ENCODE results near the gene FCHSD2.

The FCHSD2 gene

GRCh38 chr11:73142128-73142377 lies at the start of gene FCHSD2:
Gene FCHSD2, minus strand, starts transcription at chr11:73142318. Its CDS starts 441 bp downstream, at chr11:73141877.
- no peak for DNase-seq (ENCODE audit: extremely low spot score)
- ChIA-PET POLR2A (interaction anchor here (0.7 to 1.7 kb wide), 10 partner anchors 9 to 320 kb away, joined by 3 to 18 read pairs (median 4); no protein-coding TSS in a partner anchor), CTCF (interaction anchor here (0.6 to 1.0 kb wide), 10 partner anchors 11 to 295 kb away, joined by 3 to 9 read pairs (median 4); no protein-coding TSS in a partner anchor)
- TF ChIP-seq ZNF384 (IDR thresholded peaks at IDR 0.05) (no peak), LEF1 (IDR thresholded peaks at IDR 0.05; ENCODE audit: borderline replicate concordance) (no peak), PKNOX1 (IDR thresholded peaks at IDR 0.05) (no peak)

- CTCF ChIA-PET = interaction anchor here (0.7 kb wide), 3 partner anchors 14 to 401 kb away, joined by 3 read pairs; no protein-coding TSS in a partner anchor
- TF ChIP-seq FOXK2 (IDR thresholded peaks at IDR 0.05) (no peak), BHLHE40 (IDR thresholded peaks at IDR 0.05; ENCODE audit: borderline replicate concordance) (no peak), FOXM1 (IDR thresholded peaks at IDR 0.05; ENCODE audit: borderline replicate concordance) (no peak), L3MBTL2 (conservative IDR thresholded peaks at IDR 0.05) (no peak), ZNF384 (IDR thresholded peaks at IDR 0.05) (no peak), ARNT (IDR thresholded peaks at IDR 0.05) (no peak), PKNOX1 (IDR thresholded peaks at IDR 0.05) (no peak)
- POLR2A ChIA-PET = interaction anchor here (0.9 kb wide), 1 partner anchor 350 kb away, joined by 3 read pairs; no protein-coding TSS in a partner anchor
- no peak for DNase-seq (ENCODE audit: extremely low spot score)
Measured at GRCh38 chr11:73191151-73191550, 49.0 kb upstream of the FCHSD2 start.

GRCh38 chr11:73190557-73190885 lies 48.4 kb upstream of the FCHSD2 start:
- no peak for DNase-seq (ENCODE audit: extremely low spot score)
- POLR2A ChIA-PET = no interaction called here
- CTCF ChIA-PET = interaction anchor here (0.7 kb wide), 1 partner anchor 400 kb away, joined by 3 read pairs; no protein-coding TSS in a partner anchor
- TF ChIP-seq TARDBP (IDR thresholded peaks at IDR 0.05) = no peak

- ChIA-PET POLR2A (no interaction called here), CTCF (no interaction called here)
- no peak for TF ChIP-seq ZNF384 (IDR thresholded peaks at IDR 0.05)
- TF ChIP-seq SP1 (IDR thresholded peaks at IDR 0.05) = no peak
- TF ChIP-seq CTBP1 (IDR thresholded peaks at IDR 0.05; ENCODE audit: borderline replicate concordance) = no peak
- TF ChIP-seq LEF1 (IDR thresholded peaks at IDR 0.05; ENCODE audit: borderline replicate concordance) = no peak
- TF ChIP-seq NFRKB (IDR thresholded peaks at IDR 0.05) = no peak
- TF ChIP-seq PKNOX1 (IDR thresholded peaks at IDR 0.05) = no peak
- TF ChIP-seq FOXK2 (IDR thresholded peaks at IDR 0.05) = no peak
- no peak for TF ChIP-seq SUZ12 (IDR thresholded peaks at IDR 0.05)
- TF ChIP-seq HDGF (IDR thresholded peaks at IDR 0.05; ENCODE audit: borderline replicate concordance) = no peak
- no peak for TF ChIP-seq FOXA1 (IDR thresholded peaks at IDR 0.05)
- TF ChIP-seq L3MBTL2 (conservative IDR thresholded peaks at IDR 0.05) = no peak
- TF ChIP-seq TARDBP (IDR thresholded peaks at IDR 0.05) = no peak
- no peak for TF ChIP-seq ARNT (IDR thresholded peaks at IDR 0.05)
- TF ChIP-seq BHLHE40 (IDR thresholded peaks at IDR 0.05; ENCODE audit: borderline replicate concordance) = no peak
- no peak for DNase-seq (ENCODE audit: extremely low spot score)
Measured at GRCh38 chr11:73189723-73190556, 47.8 kb upstream of the FCHSD2 start.

- TF ChIP-seq CTBP1 (IDR thresholded peaks at IDR 0.05; ENCODE audit: borderline replicate concordance) (no peak), PKNOX1 (IDR thresholded peaks at IDR 0.05) (no peak), FOXM1 (IDR thresholded peaks at IDR 0.05; ENCODE audit: borderline replicate concordance) (no peak), SUZ12 (IDR thresholded peaks at IDR 0.05) (no peak), L3MBTL2 (conservative IDR thresholded peaks at IDR 0.05) (no peak), BHLHE40 (IDR thresholded peaks at IDR 0.05; ENCODE audit: borderline replicate concordance) (no peak), ARNT (IDR thresholded peaks at IDR 0.05) (no peak), FOXA1 (IDR thresholded peaks at IDR 0.05) (no peak), ZNF384 (IDR thresholded peaks at IDR 0.05) (no peak), SP1 (IDR thresholded peaks at IDR 0.05) (no peak), TARDBP (IDR thresholded peaks at IDR 0.05) (no peak), HDGF (IDR thresholded peaks at IDR 0.05; ENCODE audit: borderline replicate concordance) (no peak), FOXK2 (IDR thresholded peaks at IDR 0.05) (no peak), ELF4 (IDR thresholded peaks at IDR 0.05) (no peak), LEF1 (IDR thresholded peaks at IDR 0.05; ENCODE audit: borderline replicate concordance) (no peak), NFRKB (IDR thresholded peaks at IDR 0.05) (no peak)
- ChIA-PET CTCF (interaction anchor here (0.6 kb wide), 1 partner anchor 393 kb away, joined by 3 read pairs; no protein-coding TSS in a partner anchor), POLR2A (no interaction called here)
- no peak for DNase-seq (ENCODE audit: extremely low spot score)
Measured at GRCh38 chr11:73189315-73189714, 47.2 kb upstream of the FCHSD2 start.

- ChIA-PET CTCF (interaction anchor here (1.7 kb wide), 1 partner anchor 49 kb away, joined by 7 read pairs; no protein-coding TSS in a partner anchor), POLR2A (no interaction called here)
- DNase-seq (ENCODE audit: extremely low spot score) = no peak
- TF ChIP-seq SUZ12 (IDR thresholded peaks at IDR 0.05) (no peak), BHLHE40 (IDR thresholded peaks at IDR 0.05; ENCODE audit: borderline replicate concordance) (no peak), FOXM1 (IDR thresholded peaks at IDR 0.05; ENCODE audit: borderline replicate concordance) (no peak)
Measured at GRCh38 chr11:73188301-73188700, 46.2 kb upstream of the FCHSD2 start.
